Hepatocyte (in vitro differentiated cells): ENCODE data around the gene GTSE1.

ENCODE experiments used
- CTCF ChIP-seq: fragments of 200-600 bp; sonication (generic); IDR thresholded peaks from 2 replicates; pipeline ENCODE4 v1.5.1; 2016; ENCODE audit warnings: antibody characterized with exemption, mild to moderate bottlenecking; ENCODE audit not compliant: poor library complexity
- EZH2 ChIP-seq: fragments of 200-600 bp; sonication (generic); IDR thresholded peaks from 2 replicates; pipeline ENCODE4 v1.6.1; 2016; ENCODE audit warnings: antibody characterized with exemption, mild to moderate bottlenecking, borderline replicate concordance
- EZH2phosphoT487 ChIP-seq: fragments of 200-600 bp; sonication (generic); IDR thresholded peaks from one replicate; pipeline ENCODE4 v1.6.1; 2018; ENCODE audit warnings: antibody characterized with exemption, mild to moderate bottlenecking, low read depth, moderate library complexity; ENCODE audit not compliant: unreplicated experiment, severe bottlenecking

GRCh38 chr22:46365166-46365624 is 68.5 kb downstream of the GTSE1 start:
- TF ChIP-seq CTCF (no peak), EZH2phosphoT487 (no peak), EZH2 (no peak)
